Loucy (cell line): Measurements from ENCODE around the gene BLID.

Experiments
- CTCF ChIP-seq: fragments of 200-600 bp; sonication (generic); conservative IDR thresholded peaks from 2 replicates; pipeline ENCODE4 v1.5.1; 2014; ENCODE audit warnings: mild to moderate bottlenecking, antibody characterized with exemption, low read length
- EZH2phosphoT487 ChIP-seq: fragments of 200-600 bp; IDR thresholded peaks from 2 replicates; pipeline ENCODE4 v1.6.1; 2018; ENCODE audit warnings: antibody characterized with exemption, mild to moderate bottlenecking, moderate library complexity, borderline replicate concordance

GRCh38 chr11:122071709-122072202, 44.3 kb downstream of the BLID start:
- TF ChIP-seq CTCF: no peak
- no peak for TF ChIP-seq EZH2phosphoT487
